GM12801 (cell line): ENCODE data around the gene TRDMT1.

ENCODE experiments used
- TF ChIP-seq, protein P1 (sequence below): IDR thresholded peaks from one replicate; pipeline ENCODE4 v1.5.1; 2011; ENCODE audit warnings: control low read depth; ENCODE audit not compliant: insufficient read length; ENCODE audit errors: extremely low read depth

Gene TRDMT1

DNA sequence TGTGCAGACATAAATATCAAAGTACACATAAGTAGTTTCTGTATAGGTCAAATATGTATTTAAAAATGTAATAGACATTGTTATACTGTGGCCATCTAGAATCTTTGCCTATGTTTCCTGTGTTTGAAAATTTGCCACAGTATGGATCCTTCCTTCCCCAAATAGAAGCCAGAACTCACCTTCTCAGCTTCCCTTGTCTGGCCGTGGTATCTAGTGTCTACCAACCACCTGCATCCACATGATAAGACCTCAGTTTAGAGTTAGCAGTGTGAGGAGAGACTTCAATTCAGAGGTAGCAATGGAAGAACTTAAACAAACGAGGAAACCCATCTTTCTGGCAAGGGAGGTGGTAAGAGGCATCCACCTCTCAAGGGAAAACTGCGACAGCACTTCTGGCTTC lies 4.9 kb downstream of the TRDMT1 start:
- TF ChIP-seq, protein P1, sequence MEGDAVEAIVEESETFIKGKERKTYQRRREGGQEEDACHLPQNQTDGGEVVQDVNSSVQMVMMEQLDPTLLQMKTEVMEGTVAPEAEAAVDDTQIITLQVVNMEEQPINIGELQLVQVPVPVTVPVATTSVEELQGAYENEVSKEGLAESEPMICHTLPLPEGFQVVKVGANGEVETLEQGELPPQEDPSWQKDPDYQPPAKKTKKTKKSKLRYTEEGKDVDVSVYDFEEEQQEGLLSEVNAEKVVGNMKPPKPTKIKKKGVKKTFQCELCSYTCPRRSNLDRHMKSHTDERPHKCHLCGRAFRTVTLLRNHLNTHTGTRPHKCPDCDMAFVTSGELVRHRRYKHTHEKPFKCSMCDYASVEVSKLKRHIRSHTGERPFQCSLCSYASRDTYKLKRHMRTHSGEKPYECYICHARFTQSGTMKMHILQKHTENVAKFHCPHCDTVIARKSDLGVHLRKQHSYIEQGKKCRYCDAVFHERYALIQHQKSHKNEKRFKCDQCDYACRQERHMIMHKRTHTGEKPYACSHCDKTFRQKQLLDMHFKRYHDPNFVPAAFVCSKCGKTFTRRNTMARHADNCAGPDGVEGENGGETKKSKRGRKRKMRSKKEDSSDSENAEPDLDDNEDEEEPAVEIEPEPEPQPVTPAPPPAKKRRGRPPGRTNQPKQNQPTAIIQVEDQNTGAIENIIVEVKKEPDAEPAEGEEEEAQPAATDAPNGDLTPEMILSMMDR, result no peak

DNA sequence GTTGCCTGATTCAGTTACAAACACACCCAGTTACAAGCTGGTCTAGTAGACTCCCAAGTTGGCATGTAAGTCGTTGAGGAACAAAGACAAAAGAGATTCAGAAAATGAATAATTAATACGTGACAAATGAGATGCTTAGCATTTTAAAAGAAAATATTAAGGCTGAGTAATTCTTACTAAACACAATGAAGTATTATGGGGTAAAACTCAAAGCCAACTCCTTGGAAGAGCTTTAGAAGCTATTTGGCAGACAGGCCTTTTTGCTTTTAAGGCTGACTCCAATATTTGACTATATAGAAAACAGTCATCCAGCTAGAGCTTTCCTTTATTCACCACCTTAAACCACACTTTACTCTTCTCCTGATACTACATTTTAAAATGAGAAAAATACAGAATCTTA lies 5.4 kb downstream of the TRDMT1 start:
- TF ChIP-seq, protein P1, result no peak

DNA sequence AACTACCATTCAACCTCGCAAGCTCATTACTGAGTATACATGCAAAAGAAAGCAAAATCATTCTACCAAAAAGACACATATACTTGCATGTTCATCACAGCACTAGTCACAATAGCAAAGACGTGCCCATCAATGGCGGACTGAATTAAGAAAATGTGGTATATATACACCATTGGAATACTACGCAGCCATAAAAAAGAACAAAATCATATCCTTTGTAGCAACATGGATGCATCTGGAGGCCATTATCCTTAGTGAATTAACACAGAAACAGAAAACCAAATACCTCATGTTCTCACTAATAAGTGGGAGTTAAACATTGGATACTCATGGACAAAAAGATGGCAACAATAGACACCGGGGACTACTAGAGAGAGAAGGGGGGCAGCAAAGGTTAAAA lies 6.4 kb downstream of the TRDMT1 start:
- TF ChIP-seq, protein P1, result no peak

DNA sequence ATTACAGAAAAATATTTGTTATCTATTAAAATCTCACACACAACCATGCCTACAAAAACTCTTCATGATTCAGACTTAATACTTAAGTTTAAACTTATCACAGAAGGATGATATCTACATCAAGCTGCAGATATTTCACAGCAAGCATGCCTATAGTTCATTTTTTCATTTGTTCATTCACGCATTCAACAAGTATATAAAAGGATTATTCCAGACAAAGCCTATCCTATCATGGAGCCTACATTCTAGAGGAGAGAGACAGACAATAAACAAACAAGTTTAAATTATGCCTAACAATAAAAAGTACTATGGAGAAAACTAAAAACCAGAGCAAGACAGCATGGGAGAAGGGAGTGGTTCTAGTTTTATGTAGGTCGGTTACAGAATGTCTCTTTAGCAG lies 10.9 kb downstream of the TRDMT1 start:
- TF ChIP-seq, protein P1, result no peak

DNA sequence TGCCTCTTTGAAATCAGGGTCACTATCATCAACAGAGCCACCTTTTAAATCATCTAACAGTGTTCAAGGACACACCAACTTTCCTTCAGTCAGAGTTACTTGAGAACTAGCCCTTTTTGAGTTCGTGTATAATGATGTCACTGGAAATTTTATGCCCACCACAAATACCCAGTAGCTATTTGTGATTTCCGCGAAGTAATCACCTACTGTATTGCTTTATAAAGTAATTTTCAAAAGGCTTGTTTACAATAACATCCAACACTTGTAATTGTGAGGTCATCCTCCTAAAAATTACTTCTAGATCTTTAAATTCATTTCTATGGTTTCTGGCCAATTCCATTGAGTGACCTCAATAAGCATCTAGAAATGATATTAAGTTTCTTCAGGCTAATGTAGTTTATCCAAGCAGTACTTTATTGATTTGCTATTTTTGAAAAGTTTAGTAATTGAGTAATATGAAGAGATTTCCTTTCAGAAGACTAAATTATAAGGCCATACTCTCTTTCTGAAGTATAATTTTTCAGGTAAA lies 12.8 kb downstream of the TRDMT1 start:
- TF ChIP-seq, protein P1, result no peak

DNA sequence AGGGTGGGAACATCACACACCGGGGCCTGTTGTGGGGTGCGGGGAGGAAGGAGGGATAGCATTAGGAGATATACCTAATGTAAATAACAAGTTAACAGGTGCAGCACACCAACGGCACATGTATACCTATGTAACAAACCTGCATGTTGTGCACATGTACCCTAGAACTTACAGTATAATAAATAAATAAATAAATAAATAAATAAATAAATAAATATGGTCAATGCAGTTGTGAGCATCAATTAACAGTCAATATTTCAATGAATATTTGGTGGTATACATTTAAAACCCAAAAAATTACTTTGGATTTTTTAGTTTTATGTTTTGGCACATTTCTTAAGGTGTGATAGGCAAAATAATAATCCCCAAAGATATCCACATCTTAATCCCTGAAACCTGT lies 15.6 kb downstream of the TRDMT1 start:
- TF ChIP-seq, protein P1, result no peak

DNA sequence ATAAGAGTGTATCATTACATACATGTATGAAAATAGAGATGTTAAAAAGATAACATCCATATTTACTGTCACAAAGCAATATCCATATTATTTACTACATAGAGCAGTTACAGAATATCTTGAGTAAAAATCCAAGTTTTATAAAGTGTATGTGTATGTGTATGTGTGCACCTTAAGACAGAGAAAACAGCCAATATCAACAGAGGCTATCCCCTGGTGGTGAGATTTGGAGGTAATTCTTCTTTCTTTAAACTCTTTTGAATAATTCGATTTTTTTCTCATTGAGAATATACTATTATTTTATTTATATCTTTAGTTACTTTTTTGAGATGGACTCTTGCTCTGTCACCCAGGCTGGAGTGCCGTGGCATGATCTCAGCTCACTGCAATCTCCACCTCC lies 18.4 kb downstream of the TRDMT1 start:
- TF ChIP-seq, protein P1, result no peak

DNA sequence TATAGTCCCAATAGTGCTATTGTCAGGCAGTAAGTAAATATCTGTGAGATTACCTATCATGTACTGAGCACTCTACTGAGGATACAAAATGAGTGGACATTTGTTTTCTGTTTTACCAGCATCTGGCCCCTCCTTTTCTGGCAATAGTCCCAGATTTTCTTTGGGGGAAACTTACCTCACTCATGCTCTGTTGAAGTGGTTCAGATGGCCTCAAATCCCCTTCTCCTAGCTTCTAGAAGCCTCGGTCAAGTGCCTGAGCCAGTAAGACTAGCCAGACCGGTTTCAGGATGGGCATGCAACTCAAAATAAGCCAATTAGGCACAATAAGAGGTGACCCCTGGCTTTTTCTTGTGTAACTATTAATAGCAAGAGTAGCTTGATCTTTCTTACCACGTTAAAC lies 19.7 kb downstream of the TRDMT1 start:
- TF ChIP-seq, protein P1, result no peak
